OCI-LY1 (cell line): ENCODE results near the gene CLK3.

ENCODE experiments used
- H2AFZ ChIP-seq: fragments of 200-600 bp; sonication (generic), shearing (Covaris generic); 2 replicates; pipeline ENCODE4 v1.6.0; 2014; ENCODE audit warnings: antibody characterized with exemption, mild to moderate bottlenecking, low read length
- H3F3A ChIP-seq: fragments of 200-600 bp; sonication (generic), shearing (Covaris generic); 2 replicates; pipeline ENCODE4 v1.6.0; 2014; ENCODE audit warnings: mild to moderate bottlenecking, antibody characterized with exemption, low read length, moderate library complexity; ENCODE audit not compliant: insufficient read depth
- H3K27ac ChIP-seq: fragments of 200-600 bp; sonication (generic); 2 replicates; pipeline ENCODE4 v1.5.1; 2014; ENCODE audit warnings: low read length, mixed run types, mild to moderate bottlenecking, low read depth; ENCODE audit not compliant: poor library complexity, severe bottlenecking
- H3K27me3 ChIP-seq: fragments of 200-600 bp; sonication (generic); 2 replicates; pipeline ENCODE4 v1.6.0; 2014; ENCODE audit warnings: antibody characterized with exemption, mild to moderate bottlenecking, low read length, moderate library complexity; ENCODE audit not compliant: insufficient read depth
- H3K36me3 ChIP-seq: fragments of 200-600 bp; sonication (generic); 2 replicates; pipeline ENCODE4 v1.6.1; 2014; ENCODE audit warnings: mild to moderate bottlenecking, antibody characterized with exemption, low read length, moderate library complexity, mixed read lengths; ENCODE audit not compliant: insufficient read depth
- H3K4me1 ChIP-seq: fragments of 200-600 bp; sonication (generic); 2 replicates; pipeline ENCODE4 v1.5.1; 2014; ENCODE audit warnings: mild to moderate bottlenecking, low read length, moderate library complexity; ENCODE audit not compliant: insufficient read depth, severe bottlenecking
- H3K4me2 ChIP-seq: fragments of 200-600 bp; sonication (generic), shearing (Covaris generic); 2 replicates; pipeline ENCODE4 v1.6.1; 2014; ENCODE audit warnings: low read length
- H3K4me3 ChIP-seq: fragments of 200-600 bp; sonication (generic); 2 replicates; pipeline ENCODE4 v1.5.1; 2014; ENCODE audit warnings: low read length, low read depth, mild to moderate bottlenecking, mixed read lengths; ENCODE audit not compliant: poor library complexity, severe bottlenecking
- H3K79me2 ChIP-seq: fragments of 200-600 bp; shearing (Covaris generic); 2 replicates; pipeline ENCODE4 v1.6.1; 2016; ENCODE audit warnings: mixed run types, low read length, mixed read lengths; ENCODE audit not compliant: insufficient read depth
- H3K9ac ChIP-seq: fragments of 200-600 bp; sonication (generic), shearing (Covaris generic); 2 replicates; pipeline ENCODE4 v1.6.1; 2014; ENCODE audit warnings: mild to moderate bottlenecking, low read length, mixed read lengths
- H3K9me2 ChIP-seq: fragments of 200-600 bp; sonication (generic), shearing (Covaris generic); 2 replicates; pipeline ENCODE4 v1.6.1; 2014; ENCODE audit warnings: low read depth, mild to moderate bottlenecking, low read length, mixed read lengths
- H3K9me3 ChIP-seq: fragments of 200-600 bp; shearing (Covaris generic); 2 replicates; pipeline ENCODE4 v1.6.1; 2014; ENCODE audit warnings: low read length, mixed read lengths
- H4K20me1 ChIP-seq: fragments of 200-600 bp; sonication (generic), shearing (Covaris generic); 2 replicates; pipeline ENCODE4 v1.6.0; 2016; ENCODE audit warnings: mild to moderate bottlenecking, low read length; ENCODE audit not compliant: insufficient read depth
- CTCF ChIP-seq: fragments of 200-600 bp; sonication (generic), shearing (Covaris generic); IDR thresholded peaks from 2 replicates; pipeline ENCODE4 v1.5.1; 2017; ENCODE audit warnings: mild to moderate bottlenecking, antibody characterized with exemption, low read length, moderate library complexity, mixed read lengths
- EZH2 ChIP-seq: fragments of 200-600 bp; sonication (generic), shearing (Covaris generic); IDR thresholded peaks from 2 replicates; pipeline ENCODE4 v1.8.0; 2017; ENCODE audit warnings: borderline replicate concordance, mixed run types, mild to moderate bottlenecking, antibody characterized with exemption, low read length, moderate library complexity, mixed read lengths

The CLK3 gene

GRCh38 chr15:74571191-74571590, 44.4 kb upstream of the CLK3 start:
- Histone ChIP-seq H3K27ac (no peak overlapping the region), H3K9me3 (no peaks in the 10 kb centered on the region), H3K4me2 (no peak overlapping the region), H3K9ac (no peak overlapping the region), H3K9me2 (no peaks in the 10 kb centered on the region), H3K36me3 (peaks cover 5% of the 10 kb centered on the region; the same call in 1 of the 2 replicates), H3F3A (no peaks in the 10 kb centered on the region), H3K4me1 (no peaks in the 10 kb centered on the region), H2AFZ (no peak overlapping the region), H4K20me1 (no peaks in the 10 kb centered on the region), H3K79me2 (no peaks in the 10 kb centered on the region), H3K4me3 (no peak overlapping the region), H3K27me3 (peaks cover 3% of the 10 kb centered on the region; the same call in 1 of the 2 replicates)
- TF ChIP-seq CTCF (no peak), EZH2 (no peak)

- Histone ChIP-seq H3K4me3 (no peak overlapping the region), H3K27ac (no peak overlapping the region), H3K9ac (no peak overlapping the region), H3K36me3 (peaks cover 5% of the 10 kb centered on the region; the same call in 1 of the 2 replicates), H3K79me2 (no peaks in the 10 kb centered on the region), H3K27me3 (no peaks in the 10 kb centered on the region; the same call in 1 of the 2 replicates), H3K9me2 (no peaks in the 10 kb centered on the region), H3F3A (no peaks in the 10 kb centered on the region), H3K4me1 (no peaks in the 10 kb centered on the region), H3K4me2 (no peak overlapping the region), H4K20me1 (no peaks in the 10 kb centered on the region), H3K9me3 (no peaks in the 10 kb centered on the region), H2AFZ (no peak overlapping the region)
- TF ChIP-seq CTCF = no peak
- no peak for TF ChIP-seq EZH2
These were observed 41.6 kb upstream of the CLK3 start for GRCh38 chr15:74573987-74574386.

GRCh38 chr15:74578496-74578994, 37.1 kb upstream of the CLK3 start:
- Histone ChIP-seq H3K9me2 (no peaks in the 10 kb centered on the region), H3K4me3 (no peak overlapping the region), H3K36me3 (peaks cover under 1% of the 10 kb centered on the region; the same call in 1 of the 2 replicates), H2AFZ (no peak overlapping the region), H3K9ac (no peak overlapping the region), H3K4me1 (no peaks in the 10 kb centered on the region), H3K4me2 (no peak overlapping the region), H3K9me3 (no peaks in the 10 kb centered on the region), H4K20me1 (no peaks in the 10 kb centered on the region), H3K27me3 (no peaks in the 10 kb centered on the region), H3K79me2 (no peaks in the 10 kb centered on the region), H3K27ac (no peak overlapping the region), H3F3A (no peaks in the 10 kb centered on the region)
- TF ChIP-seq EZH2 (no peak), CTCF (no peak)
